Left renal cortex interstitium (tissue), 4 donors: ENCODE data around the gene TAF9B. TPM values are rescaled to one million over a fixed set of nuclear protein-coding genes. Genes with fewer than 3 reads are reported as not detected.
"Not testable (repeated sequence)": the region's sequence is repeated elsewhere in the genome, so short reads cannot be mapped to it uniquely, and the experiment has no call there.

ENCODE experiments used
- DNase-seq, 4 donors: peaks; one replicate each; pipeline ENCODE4 v3.0.0-alpha.2; 2013; ENCODE audit warnings: low read depth in 4 of 4, low spot score in 2 of 4, missing footprints in 1 of 4
- polyA plus RNA-seq, 4 donors: library from polyadenylated mRNA; unstranded; fragments of 120-200 nt; gene quantifications; one replicate each; pipeline ENCODE4 v1.2.1, GENCODE V29; 2013; ENCODE audit not compliant: insufficient read length in 4 of 4

TAF9B gene
- polyA plus RNA-seq, 4 donors, result 40.6 to 52.6 (median 50.2) TPM

- no peak for DNase-seq
Measured at GRCh38 chrX:78118628-78119027, 20.8 kb downstream of the TAF9B start.

GRCh38 chrX:78116766-78117165 lies 22.7 kb downstream of the TAF9B start:
- DNase-seq, result no peak

- DNase-seq, result no peak
Measured at GRCh38 chrX:78116365-78116764, 23.1 kb downstream of the TAF9B start.

GRCh38 chrX:78111140-78111931 lies 28.1 kb downstream of the TAF9B start:
- no peak for DNase-seq

- no peak for DNase-seq
Measured at GRCh38 chrX:78109458-78109857, 30.0 kb downstream of the TAF9B start.

GRCh38 chrX:78106651-78106986 lies 32.8 kb downstream of the TAF9B start:
- DNase-seq, result no peak

GRCh38 chrX:78105944-78106650 lies 33.4 kb downstream of the TAF9B start:
- DNase-seq, result no peak

- peak in 3 of 4 donors; percentile 5 to 12 (median 7) for DNase-seq
Measured at GRCh38 chrX:78104447-78105176, 34.8 kb downstream of the TAF9B start.

GRCh38 chrX:78103623-78104446 lies 35.6 kb downstream of the TAF9B start, which contains the start of gene PGK1:
TSS of gene PGK1 (plus strand) at chrX:78104248. CDS start at chrX:78104341, 93 bp downstream.
- peak; percentile 58 to 86 (median 77) for DNase-seq

GRCh38 chrX:78103001-78103622 lies 36.3 kb downstream of the TAF9B start:
- no peak for DNase-seq

GRCh38 chrX:78102091-78102490 lies 37.4 kb downstream of the TAF9B start:
- DNase-seq, result no peak

- DNase-seq, result no peak
Measured at GRCh38 chrX:78098108-78098507, 41.3 kb downstream of the TAF9B start.

GRCh38 chrX:78092296-78092695 lies 47.2 kb downstream of the TAF9B start:
- DNase-seq, result no peak

- not testable (repeated sequence) for DNase-seq
Measured at GRCh38 chrX:78081413-78081812, 58.0 kb downstream of the TAF9B start.

Other genes with a start within 250 kb of the TAF9B start
- 10 to 100 TPM; 76.9 to 93.3 (median 90.2) TPM for gene MAGT1, start 244.2 kb downstream of the TAF9B start, polyA plus RNA-seq
- gene COX7B, start 240.2 kb downstream of the TAF9B start, polyA plus RNA-seq, result 100 to 1,000 TPM; 264 to 428 (median 292) TPM
- 10 to 100 TPM; 14.3 to 18.5 (median 15.0) TPM for gene ATP7A, start 229.0 kb downstream of the TAF9B start, polyA plus RNA-seq
- under 1 TPM in 2 of 4 donors, not detected in 2; 0.52 TPM for gene PGAM4, start 170.0 kb downstream of the TAF9B start, polyA plus RNA-seq
- 100 to 1,000 TPM; 306 to 414 (median 379) TPM for gene PGK1, start 35.4 kb downstream of the TAF9B start, polyA plus RNA-seq
- 1 to 10 TPM; 1.7 to 2.7 (median 2.0) TPM for gene CYSLTR1, start 188.0 kb upstream of the TAF9B start, polyA plus RNA-seq